CD4-positive, alpha-beta T cell (primary cell): ENCODE results near the gene TAPBP. TPM values are rescaled to one million over a fixed set of nuclear protein-coding genes. Genes with fewer than 3 reads are reported as not detected.

Experiments
- ATAC-seq: fragments of 200-7000 bp; cut with Tn5 transposase; one replicate; pipeline ENCODE4 v1.10.0; 2022; ENCODE audit warnings: mild to moderate bottlenecking; ENCODE audit not compliant: poor library complexity
- CTCF ChIA-PET: fragments of 350-600 bp; sonication (Branson Sonifier 250); formaldehyde crosslinking; loops from one replicate; lab custom pipeline; 2021; ENCODE audit warnings: antibody characterized with exemption, inconsistent platforms; lab: Charles Lee
- POLR2A ChIA-PET: fragments of 350-600 bp; sonication (Branson Sonifier 250); formaldehyde crosslinking; loops from one replicate; lab custom pipeline; 2021; ENCODE audit warnings: antibody characterized with exemption, inconsistent platforms; lab: Charles Lee
- DNase-seq, 14 experiments: peaks; one replicate each; pipeline ENCODE4 v3.0.0-alpha.2; 2013 to 2020; ENCODE audit warnings: mixed read lengths in 2 of 14
- H3K27ac ChIP-seq, 2 donors: one replicate each; pipeline versions ENCODE4 v1.5.1 to v1.7.0; 2013; ENCODE audit warnings: low read length in 2 of 2, low read depth in 1 of 2, mild to moderate bottlenecking in 1 of 2
- H3K27me3 ChIP-seq, 2 experiments: 1 replicate in 1 of 2; 2 replicates in 1 of 2; pipeline versions ENCODE4 v1.6.1 to v1.7.0; 2013; ENCODE audit warnings: low read length in 2 of 2, control low read depth in 1 of 2, mild to moderate bottlenecking in 1 of 2, moderate library complexity in 1 of 2; ENCODE audit not compliant: insufficient read depth in 2 of 2, control insufficient read depth in 1 of 2
- H3K36me3 ChIP-seq: one replicate; pipeline ENCODE4 v1.6.1; 2013; ENCODE audit warnings: low read length, control low read depth; ENCODE audit not compliant: insufficient read depth
- H3K4me1 ChIP-seq: one replicate; pipeline ENCODE4 v1.6.1; 2013; ENCODE audit warnings: low read length, control low read depth; ENCODE audit not compliant: insufficient read depth
- H3K4me3 ChIP-seq: one replicate; pipeline ENCODE4 v1.5.1; 2013; ENCODE audit warnings: mild to moderate bottlenecking, low read length, moderate library complexity
- H3K9me3 ChIP-seq, 2 experiments: 1 replicate in 1 of 2; 2 replicates in 1 of 2; pipeline versions ENCODE4 v1.6.1 to v1.7.0; 2013; ENCODE audit warnings: low read length in 2 of 2, mild to moderate bottlenecking in 2 of 2, control low read depth in 1 of 2, moderate library complexity in 1 of 2; ENCODE audit not compliant: control insufficient read depth in 1 of 2, insufficient read depth in 1 of 2
- H3K27ac Mint-ChIP-seq: one replicate; pipeline ENCODE4 v1.8.0; 2020; ENCODE audit warnings: mixed read lengths
- H3K27me3 Mint-ChIP-seq: one replicate; pipeline ENCODE4 v1.8.0; 2021; ENCODE audit warnings: mixed read lengths
- H3K36me3 Mint-ChIP-seq: one replicate; pipeline ENCODE4 v1.8.0; 2021; ENCODE audit warnings: low read depth, mixed read lengths
- H3K4me1 Mint-ChIP-seq: one replicate; pipeline ENCODE4 v1.8.0; 2021; ENCODE audit warnings: low read depth, mixed read lengths
- H3K4me3 Mint-ChIP-seq: one replicate; pipeline ENCODE4 v1.8.0; 2020; ENCODE audit warnings: mild to moderate bottlenecking, mixed read lengths
- H3K9me3 Mint-ChIP-seq: one replicate; pipeline ENCODE4 v1.8.0; 2020; ENCODE audit warnings: mixed read lengths
- intact Hi-C, 2 experiments: fragments of 100-400 bp; cut with DNase I in 1 of 2; cut with micrococcal nuclease in 1 of 2; formaldehyde crosslinking; loops; one replicate each; pipeline versions ENCODE4 v1.15.1 to v1.9.0; 2023 to 2025; cut with DNase I, micrococcal nuclease
- total RNA-seq, 174 experiments: library from RNA in 2 of 174; stranded (reverse) in 2 of 174; gene quantifications; one replicate each; pipeline ENCODE4 v1.2.3 and lab custom pipeline; 2021 to 2026
- TF ChIP-seq, protein P1 (sequence below): fragments of 200-600 bp; IDR thresholded peaks from one replicate; pipeline ENCODE4 v1.8.0; 2022; ENCODE audit warnings: antibody characterized with exemption, mild to moderate bottlenecking

The TAPBP gene
- total RNA-seq, 2 experiments from 2014 or later = 203 to 206 TPM

DNA sequence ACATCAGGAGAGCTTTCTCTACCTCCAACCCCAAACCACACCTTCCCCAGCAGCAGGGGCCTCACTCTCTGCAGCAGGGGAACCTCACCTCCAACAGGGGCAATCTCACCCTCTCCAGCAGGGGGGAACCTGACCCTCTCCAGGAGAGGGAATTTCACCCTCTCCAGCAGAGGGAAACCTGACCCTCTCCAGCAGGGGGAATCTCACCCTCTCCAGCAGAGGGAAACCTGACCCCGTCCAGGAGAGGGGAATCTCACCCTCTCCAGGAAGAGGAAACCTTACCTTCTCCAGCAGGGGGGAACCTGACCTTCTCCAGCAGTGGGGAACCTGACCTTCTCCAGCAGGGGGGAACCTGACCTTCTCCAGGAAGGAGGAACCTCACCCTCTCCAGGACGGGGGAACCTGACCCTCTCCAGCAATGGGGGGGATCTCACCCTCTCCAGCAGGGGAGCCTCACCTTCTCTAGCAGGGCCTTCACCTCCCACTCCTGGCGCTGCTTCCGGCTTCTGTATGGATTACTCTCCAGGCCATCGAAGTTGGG lies 33.8 kb downstream of the TAPBP start:
- peak overlapping the region; percentile 25 for H3K4me3 Mint-ChIP-seq
- peaks cover 56% of the 10 kb centered on the region for H3K4me1 ChIP-seq
- intact Hi-C loops = loop anchor here in 1 of 2 experiments (5.0 to 10.0 kb wide), 4 partner anchors 32 to 505 kb away; partner anchors contain the start of genes LEMD2 and TAPBP
- H3K27me3 Mint-ChIP-seq = no peaks in the 10 kb centered on the region
- ATAC-seq = no peak
- no peaks in the 10 kb centered on the region for H3K9me3 Mint-ChIP-seq
- ChIA-PET CTCF (interaction anchor here (0.9 kb wide), 1 partner anchor 33 kb away, joined by 3 read pairs; no protein-coding TSS in a partner anchor), POLR2A (interaction anchor here (0.6 to 1.6 kb wide), 3 partner anchors 8 to 64 kb away, joined by 3 to 7 read pairs (median 3); partner anchors contain the start of genes RPS18 and VPS52)
- no peak overlapping the region for H3K4me3 ChIP-seq
- TF ChIP-seq, protein P1, sequence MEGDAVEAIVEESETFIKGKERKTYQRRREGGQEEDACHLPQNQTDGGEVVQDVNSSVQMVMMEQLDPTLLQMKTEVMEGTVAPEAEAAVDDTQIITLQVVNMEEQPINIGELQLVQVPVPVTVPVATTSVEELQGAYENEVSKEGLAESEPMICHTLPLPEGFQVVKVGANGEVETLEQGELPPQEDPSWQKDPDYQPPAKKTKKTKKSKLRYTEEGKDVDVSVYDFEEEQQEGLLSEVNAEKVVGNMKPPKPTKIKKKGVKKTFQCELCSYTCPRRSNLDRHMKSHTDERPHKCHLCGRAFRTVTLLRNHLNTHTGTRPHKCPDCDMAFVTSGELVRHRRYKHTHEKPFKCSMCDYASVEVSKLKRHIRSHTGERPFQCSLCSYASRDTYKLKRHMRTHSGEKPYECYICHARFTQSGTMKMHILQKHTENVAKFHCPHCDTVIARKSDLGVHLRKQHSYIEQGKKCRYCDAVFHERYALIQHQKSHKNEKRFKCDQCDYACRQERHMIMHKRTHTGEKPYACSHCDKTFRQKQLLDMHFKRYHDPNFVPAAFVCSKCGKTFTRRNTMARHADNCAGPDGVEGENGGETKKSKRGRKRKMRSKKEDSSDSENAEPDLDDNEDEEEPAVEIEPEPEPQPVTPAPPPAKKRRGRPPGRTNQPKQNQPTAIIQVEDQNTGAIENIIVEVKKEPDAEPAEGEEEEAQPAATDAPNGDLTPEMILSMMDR = no peak
- DNase-seq = peak in 4 of 14 experiments; percentile 11 to 71 (median 37)
- H3K27ac Mint-ChIP-seq = peak overlapping the region; percentile 58
- no peaks in the 10 kb centered on the region for H3K27me3 ChIP-seq
- peaks cover 77% of the 10 kb centered on the region for H3K36me3 Mint-ChIP-seq
- no peaks in the 10 kb centered on the region for H3K9me3 ChIP-seq
- H3K36me3 ChIP-seq = peaks cover 72% of the 10 kb centered on the region
- H3K27ac ChIP-seq = peak overlapping the region in 1 of 2 donors; percentile 9
- peaks cover 38% of the 10 kb centered on the region for H3K4me1 Mint-ChIP-seq

DNA sequence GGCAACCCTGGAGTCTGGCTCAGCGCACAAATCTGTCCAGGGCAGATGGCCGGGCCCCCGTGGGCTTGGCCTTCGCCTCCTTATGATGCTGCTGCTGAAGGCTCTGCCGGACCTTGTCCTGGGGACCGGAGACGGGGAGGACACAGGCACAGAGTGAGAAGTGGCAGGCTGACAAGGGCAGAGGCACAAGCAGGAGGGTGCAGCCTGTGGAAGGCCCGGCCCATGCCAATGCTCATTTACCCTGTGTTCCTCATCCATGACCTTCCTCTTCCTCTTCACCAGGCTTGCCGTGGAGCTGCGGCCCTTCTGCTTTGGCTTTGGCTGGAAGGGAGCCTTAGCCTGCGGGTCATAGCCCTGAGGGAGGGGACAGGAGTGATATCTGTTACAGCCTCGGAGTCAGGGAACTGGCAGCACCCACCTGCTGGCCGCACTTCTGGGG lies 34.6 kb downstream of the TAPBP start:
- intact Hi-C loops = loop anchor here in 1 of 2 experiments (5.0 to 10.0 kb wide), 4 partner anchors 33 to 506 kb away; partner anchors contain the start of genes LEMD2 and TAPBP
- ATAC-seq = no peak
- peaks cover 79% of the 10 kb centered on the region for H3K36me3 Mint-ChIP-seq

DNA sequence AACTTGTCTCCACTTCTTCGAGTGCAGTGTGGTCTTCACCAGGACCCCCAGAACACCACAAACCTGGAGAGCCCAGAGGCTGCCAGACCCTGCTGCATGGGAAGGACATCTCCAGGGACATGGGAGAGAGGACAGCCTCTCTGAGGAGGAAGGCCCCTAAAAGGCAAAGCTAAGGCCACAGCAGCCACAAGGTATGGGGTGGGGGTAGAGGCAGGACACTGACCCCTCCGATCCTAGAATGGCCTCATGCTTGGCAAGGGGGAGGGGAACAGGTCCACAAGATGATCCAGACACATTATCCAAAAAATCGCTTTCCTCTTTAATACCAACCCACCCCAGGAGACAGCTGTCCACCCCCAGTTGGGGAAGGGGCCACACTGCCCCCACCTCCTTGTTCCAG lies 35.1 kb downstream of the TAPBP start:
- ATAC-seq (no peak), DNase-seq (no peak)
- Mint-ChIP-seq H3K9me3 (no peaks in the 10 kb centered on the region), H3K4me3 (peak overlapping the region; percentile 93), H3K27me3 (no peaks in the 10 kb centered on the region), H3K36me3 (peaks cover 80% of the 10 kb centered on the region), H3K27ac (peak overlapping the region; percentile 97), H3K4me1 (peaks cover 49% of the 10 kb centered on the region)
- no peak overlapping the region for H3K4me3 ChIP-seq
- no peaks in the 10 kb centered on the region for H3K9me3 ChIP-seq
- no peaks in the 10 kb centered on the region for H3K27me3 ChIP-seq
- intact Hi-C loops = loop anchor here in 1 of 2 experiments (5.0 to 10.0 kb wide), 4 partner anchors 33 to 506 kb away; partner anchors contain the start of genes LEMD2 and TAPBP
- POLR2A ChIA-PET = interaction anchor here (0.6 to 4.4 kb wide), 5 partner anchors 9 to 66 kb away, joined by 3 to 76 read pairs (median 38); partner anchors contain the start of genes PFDN6, RGL2 and WDR46
- H3K4me1 ChIP-seq = peaks cover 68% of the 10 kb centered on the region
- TF ChIP-seq, protein P1 = no peak
- CTCF ChIA-PET = interaction anchor here (2.8 kb wide), 1 partner anchor 20 kb away, joined by 22 read pairs; the partner anchor contains the start of gene RGL2
- peak overlapping the region in 1 of 2 donors; percentile 29 for H3K27ac ChIP-seq
- H3K36me3 ChIP-seq = peaks cover 73% of the 10 kb centered on the region

More for the DNA sequence above, 34.6 kb downstream of the TAPBP start:
- no peak overlapping the region for H3K27ac Mint-ChIP-seq
- DNase-seq = peak in 1 of 14 experiments; percentile 27
- peaks cover 46% of the 10 kb centered on the region for H3K4me1 Mint-ChIP-seq
- Histone ChIP-seq H3K4me1 (peaks cover 64% of the 10 kb centered on the region), H3K27ac (peak overlapping the region in 1 of 2 donors; percentile 29), H3K27me3 (no peaks in the 10 kb centered on the region), H3K9me3 (no peaks in the 10 kb centered on the region), H3K4me3 (no peak overlapping the region), H3K36me3 (peaks cover 72% of the 10 kb centered on the region)
- H3K9me3 Mint-ChIP-seq = no peaks in the 10 kb centered on the region
- TF ChIP-seq, protein P1 = no peak
- H3K4me3 Mint-ChIP-seq = peak overlapping the region; percentile 93
- POLR2A ChIA-PET = interaction anchor here (0.9 to 4.4 kb wide), 4 partner anchors 9 to 65 kb away, joined by 3 to 76 read pairs (median 57); partner anchors contain the start of genes PFDN6, RGL2 and WDR46
- H3K27me3 Mint-ChIP-seq = no peaks in the 10 kb centered on the region
- CTCF ChIA-PET = no interaction called here
